Activated effector memory CD4-positive, alpha-beta T cell treated with Interleukin-2 at 50 U/mL for 16 hours (primary cell): ENCODE data around the gene STMND1.

ENCODE experiments used
- DNase-seq: peaks from one replicate; pipeline ENCODE4 v3.0.0-alpha.2; 2020

STMND1 gene

DNA sequence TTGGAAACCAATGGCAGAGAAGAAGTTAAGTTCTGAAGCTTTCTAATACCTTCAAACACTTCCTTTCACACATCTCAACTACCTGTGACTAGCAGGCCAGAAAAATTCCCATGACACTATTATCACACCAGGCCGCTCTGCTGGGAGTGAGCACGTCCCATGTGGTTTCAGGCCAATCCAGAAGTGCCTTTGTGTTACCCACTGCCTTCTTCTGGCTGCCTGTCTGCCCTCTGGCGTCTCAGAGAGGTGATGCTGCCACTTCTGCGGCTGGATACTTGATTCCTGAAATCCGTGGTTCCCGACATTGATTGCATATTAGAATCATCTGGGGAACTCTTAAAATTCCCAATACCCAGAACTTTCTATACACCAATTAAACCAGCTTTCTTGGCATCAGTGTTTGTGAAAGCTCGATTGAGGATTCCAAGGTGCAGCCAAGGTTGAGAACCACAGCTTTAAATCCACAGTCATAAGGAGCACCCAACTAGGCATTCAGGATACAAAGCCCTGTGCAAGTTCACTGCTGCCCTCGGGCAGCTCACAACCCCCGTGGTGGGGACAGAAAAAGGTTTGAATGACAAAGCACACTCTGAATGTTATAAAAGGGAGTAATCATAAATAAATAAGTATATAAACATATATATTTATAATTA lies 65.6 kb downstream of the STMND1 start:
- DNase-seq: no peak

DNA sequence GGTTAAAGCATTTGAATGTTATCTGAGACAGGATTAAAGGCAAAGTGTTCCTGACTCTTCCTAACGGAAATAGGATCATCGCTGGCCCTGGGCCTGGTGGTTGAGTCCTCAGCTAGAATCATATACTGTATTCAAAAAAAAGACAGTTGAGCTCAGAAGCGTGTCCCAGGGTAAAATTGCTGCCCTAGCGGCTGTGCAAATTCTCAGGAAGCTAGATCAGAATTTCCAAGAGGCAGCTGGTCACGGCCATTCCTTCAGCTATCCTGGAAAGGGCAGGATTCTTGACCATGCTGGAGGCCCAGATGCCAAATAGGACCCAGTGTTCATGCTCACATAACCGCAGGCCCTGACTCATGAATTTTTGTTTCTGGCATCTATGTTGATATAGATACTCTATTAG lies 67.4 kb downstream of the STMND1 start:
- no peak for DNase-seq

DNA sequence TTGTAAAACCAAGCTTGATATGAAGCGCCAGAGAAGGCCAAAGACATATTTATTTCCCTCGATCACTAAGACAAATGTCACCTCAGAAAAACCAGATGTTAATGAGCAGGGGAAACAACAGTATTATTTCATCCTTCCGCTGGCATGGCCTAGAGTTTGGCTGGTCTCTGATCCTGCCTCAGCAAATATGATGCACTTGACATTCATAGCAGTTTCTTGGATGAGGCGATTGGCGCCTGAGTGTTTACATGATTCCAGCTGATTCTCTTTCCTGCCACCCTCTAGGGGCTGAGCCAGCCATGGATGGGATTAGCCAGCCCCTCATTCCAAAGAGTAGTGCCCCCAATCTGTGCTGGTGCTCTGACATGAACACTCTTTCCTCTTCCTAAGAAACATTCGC lies 67.9 kb downstream of the STMND1 start:
- no peak for DNase-seq

DNA sequence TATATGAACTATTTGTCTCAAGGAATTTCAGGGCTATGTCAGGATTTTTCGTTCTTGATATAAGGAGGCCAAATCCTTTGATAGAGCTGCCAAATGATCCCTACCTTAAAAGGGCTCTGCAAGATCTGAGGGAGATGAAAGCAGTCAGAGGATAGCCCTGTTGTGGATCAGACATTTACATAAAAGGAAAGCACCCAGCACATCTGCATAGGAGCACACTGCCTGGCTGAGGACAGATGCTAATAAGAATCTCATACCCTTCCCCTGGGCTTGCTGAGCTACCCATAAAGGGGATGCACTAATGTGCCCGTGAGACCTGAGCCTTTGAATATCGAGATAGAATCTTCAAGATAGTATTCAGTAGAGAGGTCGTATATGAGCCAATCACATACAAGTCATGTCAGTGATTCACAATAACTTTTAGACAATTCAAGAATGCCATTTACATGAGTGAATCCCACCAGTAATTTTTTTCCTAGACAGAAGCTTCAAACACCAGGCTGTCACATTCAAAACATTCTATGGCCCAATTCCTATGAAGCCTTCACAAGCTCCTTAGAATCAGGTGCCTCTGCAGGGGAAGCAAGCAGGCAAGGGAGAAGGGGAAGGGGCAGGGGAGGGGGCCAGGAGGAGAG lies 71.1 kb downstream of the STMND1 start:
- no peak for DNase-seq

DNA sequence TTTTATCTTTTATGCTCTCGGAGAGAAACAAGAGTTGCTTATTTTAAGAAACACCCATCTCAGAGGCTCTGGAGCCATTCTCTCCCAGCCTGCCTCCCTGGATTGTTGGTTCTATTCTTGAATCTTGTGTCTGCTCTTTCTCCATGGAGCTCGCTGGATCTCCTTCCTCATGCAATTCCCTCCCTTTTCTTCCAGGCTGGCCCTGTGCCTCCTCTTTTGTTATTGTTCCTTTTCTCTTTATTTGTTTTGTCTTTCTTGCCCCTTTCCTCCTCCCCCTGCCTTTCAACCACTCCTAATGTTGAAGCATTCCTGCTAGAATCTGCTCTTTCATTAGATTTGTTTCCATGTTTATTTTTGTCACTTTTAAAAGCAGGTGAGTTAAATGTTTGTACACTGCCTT lies 76.5 kb downstream of the STMND1 start:
- DNase-seq: no peak

DNA sequence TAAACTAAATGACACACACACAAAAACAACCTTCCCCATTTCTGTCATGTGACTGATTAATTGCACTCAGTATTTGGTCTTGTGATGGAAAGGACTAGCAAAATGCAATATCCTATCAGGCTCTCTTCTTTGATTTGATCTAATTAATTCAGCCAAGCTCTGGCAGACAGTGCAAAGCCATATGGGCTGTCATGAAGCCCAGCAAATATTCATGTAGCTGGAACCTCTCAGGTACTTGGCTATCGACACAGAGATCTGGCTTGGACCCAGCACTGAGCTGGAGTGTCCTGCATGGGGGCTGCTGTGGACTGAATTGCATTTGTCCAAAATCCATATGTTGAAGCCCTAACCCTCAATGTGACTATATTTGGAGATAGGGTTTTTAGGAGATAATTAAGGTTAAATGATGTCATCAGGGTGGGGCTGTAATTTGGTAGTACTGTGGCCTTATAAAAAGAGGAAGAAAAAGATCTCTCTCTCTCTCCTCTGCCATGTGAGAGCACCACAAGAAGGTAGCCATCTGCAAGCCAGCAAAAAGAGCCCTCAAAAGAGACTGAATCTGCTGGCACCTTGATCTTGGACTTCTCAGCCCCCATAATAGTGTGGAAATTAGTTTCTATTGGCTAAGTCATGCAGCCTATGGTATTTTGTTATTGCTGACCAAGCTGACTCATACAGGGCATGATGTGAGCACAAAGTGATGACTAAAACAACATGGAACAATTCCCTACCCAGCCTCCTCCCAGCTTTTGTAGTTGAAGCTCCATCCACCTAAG lies 77.1 kb downstream of the STMND1 start:
- DNase-seq: no peak

DNA sequence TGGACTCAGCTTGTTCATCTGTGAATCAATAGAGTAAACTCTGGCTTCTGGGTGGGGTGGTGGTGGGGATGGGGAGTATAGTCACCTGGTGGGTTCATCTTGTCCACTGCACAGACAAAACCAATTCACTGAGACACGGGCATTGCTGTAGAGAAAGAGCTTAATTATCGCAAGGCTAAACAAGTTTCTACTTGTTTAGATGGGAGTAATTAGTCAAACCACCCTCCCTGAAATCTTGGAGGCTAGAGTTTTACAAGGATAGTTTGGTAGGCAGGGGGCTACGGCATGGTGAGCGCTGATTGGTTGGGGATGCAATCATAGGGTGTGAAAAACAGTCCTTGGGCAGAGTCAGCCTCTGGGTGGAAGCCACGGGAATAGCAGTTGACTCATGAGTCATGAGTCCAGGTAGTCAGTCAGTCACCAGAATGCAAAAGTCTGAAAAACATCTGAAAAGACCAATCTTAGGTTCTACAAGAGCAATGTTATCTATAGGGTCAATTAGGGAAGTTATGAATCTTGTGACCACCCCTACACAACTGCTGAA lies 77.8 kb downstream of the STMND1 start:
- no peak for DNase-seq
